Chondrocyte (in vitro differentiated cells): ENCODE measurements around the gene TGM3. TPM values are rescaled to one million over a fixed set of nuclear protein-coding genes. Genes with fewer than 3 reads are reported as not detected.
A peak's percentile ranks its signal among the peaks of the same experiment; 100 is the strongest.

Experiments
- DNase-seq: peaks from one replicate; pipeline ENCODE4 v3.0.0; 2021; ENCODE audit warnings: mixed read lengths, low spot score
- H3K27ac Mint-ChIP-seq: one replicate; pipeline ENCODE4 v1.8.0; 2021; ENCODE audit warnings: mild to moderate bottlenecking, moderate library complexity, mixed read lengths; ENCODE audit not compliant: unreplicated experiment
- H3K27me3 Mint-ChIP-seq: 2 replicates; pipeline ENCODE4 v1.8.0; 2021; ENCODE audit warnings: low read depth, mixed read lengths
- H3K36me3 Mint-ChIP-seq: 2 replicates; pipeline ENCODE4 v1.8.0; 2021; ENCODE audit warnings: low read depth, mixed read lengths
- H3K4me1 Mint-ChIP-seq: 2 replicates; pipeline ENCODE4 v1.8.0; 2021; ENCODE audit warnings: low read depth, mild to moderate bottlenecking, mixed read lengths
- H3K4me3 Mint-ChIP-seq: one replicate; pipeline ENCODE4 v1.8.0; 2021; ENCODE audit warnings: mild to moderate bottlenecking, moderate library complexity, mixed read lengths; ENCODE audit not compliant: unreplicated experiment
- H3K9me3 Mint-ChIP-seq: 2 replicates; pipeline ENCODE4 v1.8.0; 2021; ENCODE audit warnings: low read depth, mixed read lengths
- CTCF ChIP-seq: fragments of 200-600 bp; sonication (generic); IDR thresholded peaks from 2 replicates; pipeline ENCODE4 v1.5.0; 2021; ENCODE audit warnings: antibody characterized with exemption, mild to moderate bottlenecking, moderate library complexity
- total RNA-seq: library from RNA; stranded (reverse); gene quantifications from 3 replicates; pipeline ENCODE4 v1.2.1, GENCODE V29; 2021

Gene TGM3
- total RNA-seq, 1 donor from 2014 or later = not detected

- H3K27ac Mint-ChIP-seq = no peak overlapping the region
These were observed 89.2 kb downstream of the TGM3 start for GRCh38 chr20:2385026-2385425.

GRCh38 chr20:2385496-2385895 is 89.7 kb downstream of the TGM3 start:
- Mint-ChIP-seq H3K4me1 (peaks cover 8% of the 10 kb centered on the region), H3K27ac (no peak overlapping the region), H3K27me3 (peaks cover under 1% of the 10 kb centered on the region), H3K9me3 (peaks cover 6% of the 10 kb centered on the region), H3K4me3 (no peak overlapping the region), H3K36me3 (no peaks in the 10 kb centered on the region)
- no peak for DNase-seq
- TF ChIP-seq CTCF = no peak

More at GRCh38 chr20:2385026-2385425, 89.2 kb downstream of the TGM3 start:
- DNase-seq = no peak
- no peaks in the 10 kb centered on the region for H3K36me3 Mint-ChIP-seq
- no peak for TF ChIP-seq CTCF
- H3K27me3 Mint-ChIP-seq = no peaks in the 10 kb centered on the region
- peaks cover 5% of the 10 kb centered on the region for H3K9me3 Mint-ChIP-seq
- no peak overlapping the region for H3K4me3 Mint-ChIP-seq
- peaks cover 8% of the 10 kb centered on the region for H3K4me1 Mint-ChIP-seq

GRCh38 chr20:2386516-2387179 is 90.8 kb downstream of the TGM3 start:
- no peak overlapping the region for H3K4me3 Mint-ChIP-seq
- no peak overlapping the region for H3K27ac Mint-ChIP-seq

GRCh38 chr20:2387180-2387577 is 91.4 kb downstream of the TGM3 start:
- Mint-ChIP-seq H3K9me3 (peaks cover 6% of the 10 kb centered on the region), H3K36me3 (no peaks in the 10 kb centered on the region), H3K27ac (no peak overlapping the region), H3K4me3 (no peak overlapping the region), H3K4me1 (peaks cover 8% of the 10 kb centered on the region), H3K27me3 (peaks cover 3% of the 10 kb centered on the region)
- no peak for DNase-seq
- peak; percentile 62 for TF ChIP-seq CTCF

More at GRCh38 chr20:2386516-2387179, 90.8 kb downstream of the TGM3 start:
- Mint-ChIP-seq H3K36me3 (no peaks in the 10 kb centered on the region), H3K9me3 (peaks cover 6% of the 10 kb centered on the region), H3K27me3 (peaks cover 3% of the 10 kb centered on the region), H3K4me1 (peaks cover 8% of the 10 kb centered on the region)
- no peak for TF ChIP-seq CTCF
- no peak for DNase-seq

GRCh38 chr20:2387580-2387979 is 91.8 kb downstream of the TGM3 start:
- Mint-ChIP-seq H3K27ac (no peak overlapping the region), H3K4me1 (peaks cover 8% of the 10 kb centered on the region)
- no peak for DNase-seq

More at GRCh38 chr20:2387580-2387979, 91.8 kb downstream of the TGM3 start:
- Mint-ChIP-seq H3K4me3 (no peak overlapping the region), H3K27me3 (peaks cover 3% of the 10 kb centered on the region), H3K9me3 (peaks cover 6% of the 10 kb centered on the region), H3K36me3 (no peaks in the 10 kb centered on the region)
- TF ChIP-seq CTCF = no peak

Other genes with a start within 250 kb of the TGM3 start
- 13.7 to 16.0 TPM (median 14.5 TPM) in 3 replicates for gene STK35, start 194.2 kb upstream of the TGM3 start, total RNA-seq
- not detected in 3 replicates for gene TGM6, start 84.9 kb downstream of the TGM3 start, total RNA-seq
- gene SNRPB, start 174.8 kb downstream of the TGM3 start, total RNA-seq = 99.8 to 103 TPM (median 103 TPM) in 3 replicates
- 9.6 to 12.2 TPM (median 11.5 TPM) in 3 replicates for gene ZNF343, start 212.9 kb downstream of the TGM3 start, total RNA-seq
- gene TMC2, start 240.6 kb downstream of the TGM3 start, total RNA-seq = not detected in 3 replicates